Superior temporal gyrus (tissue), 1 donor: Measurements from ENCODE around the gene NADK2.
"Not testable (repeated sequence)": the region's sequence is repeated elsewhere in the genome, so short reads cannot be mapped to it uniquely, and the experiment has no call there.

Source experiments
- DNase-seq: peaks from one replicate; pipeline ENCODE4 v3.0.0-alpha.2; 2016; ENCODE audit errors: extremely low spot score

NADK2 gene

DNA sequence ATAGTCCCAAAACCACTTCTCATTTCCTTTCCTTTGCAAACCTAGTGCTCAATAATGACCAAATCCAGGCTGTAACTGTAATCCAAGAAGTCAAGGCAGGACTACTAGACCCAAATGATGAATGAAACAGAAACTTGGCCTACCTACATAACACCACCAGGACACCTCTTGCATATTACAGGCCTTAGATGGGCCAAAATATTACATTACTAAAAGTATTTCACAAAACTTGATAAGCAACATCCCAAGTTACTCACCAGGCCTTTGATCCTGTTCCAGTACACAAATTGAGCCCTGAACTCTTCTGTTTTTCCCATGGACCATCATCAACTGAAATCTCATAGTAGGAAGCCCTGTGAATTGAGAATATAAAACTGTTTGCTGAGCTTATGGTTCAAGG is 34.8 kb downstream of the NADK2 start:
- DNase-seq, result no peak

DNA sequence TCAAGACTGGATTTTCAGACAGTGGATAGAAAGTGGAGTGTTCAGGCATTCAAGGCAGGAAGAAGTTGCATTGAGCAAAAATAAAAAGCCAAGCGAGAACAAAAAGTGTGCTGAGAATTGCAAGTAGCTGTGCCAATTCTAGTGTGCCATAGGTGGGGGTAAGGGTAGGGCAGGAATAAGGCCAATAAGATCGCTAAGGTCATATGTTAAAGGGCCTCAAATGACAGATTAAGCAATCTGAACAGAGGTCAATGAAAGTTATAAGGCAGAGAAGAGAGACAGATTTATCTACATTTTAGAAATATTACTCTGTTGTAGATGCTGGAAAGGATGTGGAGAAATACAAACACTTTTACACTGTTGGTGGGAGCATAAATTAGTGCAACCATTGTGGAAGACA is 36.4 kb downstream of the NADK2 start:
- no peak for DNase-seq

DNA sequence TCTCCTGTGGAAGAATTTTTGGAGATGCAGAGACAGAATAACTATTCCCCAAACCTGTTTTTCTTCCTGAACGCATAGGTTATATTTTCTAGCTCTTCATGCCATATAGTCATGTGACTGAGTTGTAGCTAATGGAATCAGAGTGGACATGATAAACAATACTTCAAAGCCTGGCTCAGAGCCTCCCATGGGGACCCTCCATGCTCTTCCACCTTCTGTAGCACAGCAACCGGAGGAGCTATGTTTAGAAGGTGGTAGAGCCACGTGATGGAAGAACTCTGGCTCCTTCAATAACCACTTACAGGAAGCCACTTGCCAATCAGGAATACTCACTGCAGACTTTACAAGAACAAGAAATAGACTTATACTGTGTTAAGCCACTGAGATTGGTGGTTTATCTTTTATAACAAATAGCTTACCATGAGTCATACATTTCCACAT is 39.2 kb downstream of the NADK2 start:
- no peak for DNase-seq

DNA sequence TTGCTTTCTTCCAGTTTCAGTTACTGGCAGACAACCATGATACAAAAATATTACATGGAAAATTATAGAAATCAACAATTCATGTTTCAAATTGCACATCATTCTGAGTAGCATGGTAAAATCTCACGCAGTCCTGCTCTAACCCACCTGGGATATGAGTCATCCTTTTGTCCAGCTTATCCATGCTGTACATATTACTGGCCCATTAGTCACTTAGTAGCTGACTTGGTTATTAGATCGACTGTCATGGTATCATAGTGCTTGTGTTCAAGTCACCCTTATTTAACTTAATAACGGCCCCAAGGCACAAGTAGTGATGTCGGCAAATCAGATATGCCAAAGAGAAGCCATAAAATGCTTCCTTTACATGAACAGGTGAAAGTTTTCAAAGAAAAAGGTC is 41.2 kb downstream of the NADK2 start:
- no peak for DNase-seq

DNA sequence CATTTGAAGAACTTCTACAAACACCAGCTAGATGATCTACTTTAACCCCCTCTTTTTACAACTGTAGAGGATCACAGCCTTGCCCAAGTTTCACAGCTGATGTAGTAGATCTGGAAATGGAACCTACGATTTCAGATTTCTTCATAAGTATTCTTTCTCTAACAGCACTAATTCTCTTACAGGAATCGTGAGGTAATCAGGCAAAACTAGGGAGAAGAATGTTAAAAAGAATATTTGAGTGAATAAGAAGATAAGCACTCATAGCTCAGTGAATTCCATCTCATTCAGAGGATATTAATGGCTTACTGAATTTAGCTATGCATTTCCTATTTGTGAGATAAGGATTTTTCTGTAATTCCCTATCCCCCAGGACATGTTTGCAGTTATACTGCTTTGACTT is 42.1 kb downstream of the NADK2 start:
- no peak for DNase-seq

DNA sequence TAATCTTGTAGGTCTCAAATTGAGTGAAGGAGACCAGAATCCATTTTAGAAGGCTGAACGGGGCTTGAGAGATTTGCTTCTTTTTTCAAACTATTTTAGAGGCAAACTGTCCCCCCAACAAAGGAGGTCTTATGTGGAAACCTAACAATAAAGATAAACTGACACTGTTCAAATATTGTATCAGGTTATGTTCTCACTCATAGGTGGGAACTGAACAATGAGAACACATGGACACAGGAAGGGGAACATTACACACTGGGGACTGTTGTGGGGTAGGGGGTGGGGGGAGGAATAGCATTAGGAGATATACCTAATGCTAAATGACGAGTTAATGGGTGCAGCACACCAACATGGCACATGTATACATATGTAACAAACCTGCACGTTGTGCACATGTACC is 42.9 kb downstream of the NADK2 start:
- not testable (repeated sequence) for DNase-seq

DNA sequence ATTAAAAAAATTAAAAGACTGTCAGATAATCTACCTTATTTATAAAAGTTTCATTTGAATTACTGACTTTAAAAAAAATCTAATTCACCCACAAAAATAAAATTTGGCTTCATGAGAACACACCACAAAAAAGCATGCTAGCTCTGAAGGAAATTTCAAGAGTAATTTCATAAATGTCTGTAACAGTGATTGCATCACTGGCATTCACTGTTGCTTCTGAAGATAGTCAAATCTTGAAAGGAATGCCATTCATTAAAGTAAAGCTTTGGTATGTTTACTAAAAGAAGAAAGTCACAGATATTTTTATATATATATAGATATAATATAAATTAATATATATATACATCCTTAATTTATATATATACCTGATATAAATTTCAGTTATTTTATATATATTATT is 43.4 kb downstream of the NADK2 start:
- DNase-seq, result no peak

DNA sequence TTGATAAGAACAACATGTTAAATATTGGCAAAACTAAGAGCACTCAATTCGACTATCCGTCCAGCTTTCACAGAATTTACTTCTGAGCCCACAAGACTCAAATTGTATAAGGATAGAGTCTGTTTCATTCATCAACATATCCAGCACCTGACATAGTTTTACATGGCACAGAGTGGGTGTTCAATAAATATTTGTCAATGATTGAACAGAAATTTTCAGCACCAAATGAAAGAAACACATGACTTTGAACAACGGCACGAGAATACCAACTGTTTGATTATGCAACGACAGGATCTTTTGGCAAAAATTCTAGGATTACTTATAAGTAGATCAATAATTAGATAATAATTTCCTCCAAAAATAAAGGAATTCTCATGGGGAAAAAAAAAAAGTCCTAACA is 48.0 kb downstream of the NADK2 start:
- DNase-seq, result no peak

DNA sequence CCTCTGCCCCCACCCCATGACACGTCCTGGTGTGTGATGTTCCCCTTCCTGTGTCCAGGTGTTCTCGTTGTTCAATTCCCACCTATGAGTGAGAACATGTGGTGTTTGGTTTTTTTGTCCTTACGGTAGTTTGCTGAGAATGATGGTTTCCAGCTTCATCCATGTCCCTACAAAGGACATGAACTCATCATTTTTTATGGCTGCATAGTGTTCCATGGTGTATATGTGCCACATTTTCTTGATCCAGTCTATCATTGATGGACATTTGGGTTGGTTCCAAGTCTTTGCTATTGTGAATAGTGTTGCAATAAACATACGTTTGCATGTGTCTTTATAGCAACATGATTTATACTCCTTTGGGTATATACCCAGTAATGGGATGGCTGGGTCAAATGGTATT is 57.3 kb downstream of the NADK2 start:
- DNase-seq, result not testable (repeated sequence)

DNA sequence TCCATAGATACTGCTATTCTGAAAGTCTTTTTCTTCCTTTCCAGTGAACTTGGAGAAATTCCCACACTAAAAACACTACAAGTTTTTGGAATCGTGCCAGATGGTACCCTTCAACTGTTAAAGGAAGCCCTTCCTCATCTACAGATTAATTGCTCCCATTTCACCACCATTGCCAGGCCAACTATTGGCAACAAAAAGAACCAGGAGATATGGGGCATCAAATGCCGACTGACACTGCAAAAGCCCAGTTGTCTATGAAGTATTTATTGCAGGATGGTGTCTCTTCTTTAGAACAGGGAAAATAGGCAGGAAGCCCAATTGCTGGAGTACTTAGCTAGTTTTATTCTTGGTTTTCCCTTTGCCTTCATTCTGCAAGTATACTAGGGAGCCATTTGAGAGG is 60.0 kb downstream of the NADK2 start:
- peak; percentile 60 for DNase-seq

DNA sequence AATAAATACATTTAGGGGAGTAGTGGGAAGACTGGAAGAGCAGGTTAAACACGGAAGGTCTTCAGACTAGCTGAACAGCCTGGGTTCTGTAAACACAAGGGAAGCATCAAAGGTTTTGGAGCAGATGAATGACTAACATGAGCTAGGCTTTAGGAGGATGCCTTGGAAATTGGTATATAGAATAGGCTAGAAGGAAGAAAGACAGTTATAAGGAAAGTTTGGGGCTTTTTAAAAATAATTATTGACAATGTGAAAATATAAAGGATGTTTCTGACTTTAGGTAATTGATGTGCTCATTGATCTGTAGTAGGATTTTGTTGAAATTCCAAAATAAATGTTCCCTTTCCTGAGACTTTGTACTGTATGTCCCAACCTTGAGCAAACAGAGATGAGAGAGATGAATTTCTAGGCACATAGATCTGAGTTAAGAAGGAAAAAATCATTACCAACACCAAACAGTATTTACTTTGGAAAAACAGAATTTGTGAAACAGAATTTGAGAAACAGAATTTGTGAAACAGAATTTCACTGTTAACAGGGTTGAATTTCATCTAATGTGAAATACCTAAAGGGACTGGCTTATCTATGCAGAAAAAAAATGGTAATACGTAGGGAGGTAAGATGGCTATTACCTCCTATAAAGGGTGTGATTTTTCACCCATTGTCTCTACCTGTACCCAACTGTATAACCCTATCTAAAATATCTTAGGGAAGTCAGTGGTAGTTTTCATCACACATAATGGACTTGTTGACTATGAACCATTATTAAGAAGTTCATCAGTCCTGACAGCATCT is 61.0 kb downstream of the NADK2 start:
- DNase-seq, result no peak

DNA sequence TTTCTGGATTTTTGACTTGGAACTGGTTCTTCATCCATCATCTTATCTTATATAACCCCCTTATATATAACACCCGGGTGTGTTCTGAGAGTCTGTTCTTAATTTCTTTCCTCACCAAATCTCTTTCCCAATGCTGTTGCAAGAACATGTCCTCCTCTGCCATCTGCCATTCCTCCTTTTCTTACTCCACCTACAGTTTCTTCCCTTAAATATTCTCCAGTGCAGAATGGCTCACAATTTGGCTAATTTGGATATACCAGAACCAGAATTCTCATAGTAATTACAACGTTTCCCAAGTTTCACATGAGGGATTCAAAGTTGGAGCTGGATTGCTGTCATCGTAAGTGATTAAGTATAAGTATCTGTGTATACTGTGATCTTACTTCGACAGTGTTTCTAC is 61.8 kb downstream of the NADK2 start:
- peak; percentile 65 for DNase-seq

DNA sequence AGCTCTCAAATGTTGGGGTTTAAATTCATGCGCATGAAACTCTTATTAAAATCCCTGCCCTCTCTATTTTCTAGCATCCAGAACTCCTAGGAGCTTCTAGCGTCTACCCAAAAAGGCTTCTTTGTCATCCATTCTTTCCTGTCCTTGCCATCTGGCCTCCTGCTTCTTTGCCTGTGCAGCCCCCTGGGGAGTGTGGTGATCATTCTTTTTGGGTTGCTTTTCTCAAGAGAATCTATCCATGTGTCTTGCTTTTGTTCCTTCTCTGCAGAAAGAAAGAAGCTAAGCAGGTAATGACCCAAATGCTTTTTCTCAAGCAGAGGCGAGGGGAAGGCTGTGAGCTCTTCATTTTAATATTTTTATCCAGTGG is 63.2 kb downstream of the NADK2 start:
- DNase-seq, result no peak

DNA sequence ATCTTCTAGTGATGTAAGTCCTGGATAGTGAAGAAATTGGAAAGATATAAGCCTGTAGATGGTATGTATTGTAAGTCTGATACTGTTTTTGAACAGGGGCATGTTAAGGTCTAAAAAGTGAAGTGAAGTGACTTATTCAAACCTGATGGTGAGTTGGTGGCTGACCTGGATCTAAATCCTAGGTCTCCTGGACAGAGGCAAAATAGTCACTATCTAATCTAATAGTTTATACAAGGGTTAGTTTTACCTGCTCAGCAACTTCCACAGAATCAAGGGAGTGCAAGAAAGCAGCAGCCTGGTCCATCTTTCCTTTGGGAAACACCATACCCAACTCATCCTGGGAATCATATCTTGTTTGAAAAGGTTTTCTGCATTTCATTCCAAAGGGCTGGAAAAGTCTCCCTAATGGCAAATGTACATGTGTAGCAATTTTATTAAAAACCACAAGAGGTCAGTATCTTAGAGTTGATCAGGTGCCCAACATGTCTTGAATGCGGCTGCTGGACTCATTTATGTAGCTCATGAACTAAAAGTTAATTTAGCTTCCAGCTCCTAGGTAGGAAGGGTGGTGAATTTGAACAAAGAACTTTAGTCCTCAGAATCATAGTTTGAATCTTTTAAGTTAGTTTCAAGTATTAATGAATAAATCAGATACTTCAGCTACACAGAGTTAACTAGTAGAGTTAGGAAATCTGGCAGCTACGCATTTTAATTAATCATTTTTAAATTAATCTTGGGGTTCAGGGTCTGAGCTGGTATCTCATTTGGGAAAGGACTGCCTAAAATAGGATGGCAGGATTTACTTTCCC is 63.8 kb downstream of the NADK2 start:
- DNase-seq, result peak; percentile 73

DNA sequence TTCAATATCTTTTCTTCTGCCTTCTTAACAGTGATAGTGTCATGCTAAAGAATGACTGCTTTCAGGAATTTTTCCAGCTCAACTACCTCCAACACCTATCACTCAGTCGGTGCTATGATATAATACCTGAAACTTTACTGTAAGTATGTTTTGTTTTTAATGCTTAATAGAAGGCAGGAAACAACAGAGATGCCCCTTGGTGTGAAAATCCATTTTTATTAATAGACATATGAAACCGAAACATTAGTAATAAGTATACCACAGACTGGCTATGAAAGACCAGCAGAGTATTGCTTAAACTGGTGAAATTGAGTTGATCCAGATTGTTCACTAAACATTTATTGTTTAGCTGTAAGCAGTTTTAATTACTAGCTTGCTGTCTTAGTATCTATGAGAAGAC is 64.6 kb downstream of the NADK2 start:
- DNase-seq, result no peak

DNA sequence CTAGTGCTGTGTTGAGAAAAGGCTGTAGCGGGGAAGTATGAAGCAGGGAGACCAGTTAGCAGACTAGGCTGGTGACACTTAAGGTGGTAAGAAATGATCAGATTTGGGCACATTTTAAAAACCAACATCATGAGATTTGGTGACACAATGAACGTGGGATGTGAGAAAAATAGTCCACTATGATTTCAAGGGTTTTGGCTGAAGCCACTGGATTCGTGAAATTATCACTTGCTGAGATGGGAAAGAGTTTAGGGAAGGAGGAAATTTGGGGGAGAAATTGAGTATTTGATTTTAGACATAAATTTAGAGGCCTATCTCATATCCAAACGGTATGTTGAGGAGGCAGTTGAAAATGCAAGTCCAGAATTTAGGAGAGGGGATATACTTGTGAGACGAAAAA is 66.7 kb downstream of the NADK2 start:
- DNase-seq, result peak; percentile 76

DNA sequence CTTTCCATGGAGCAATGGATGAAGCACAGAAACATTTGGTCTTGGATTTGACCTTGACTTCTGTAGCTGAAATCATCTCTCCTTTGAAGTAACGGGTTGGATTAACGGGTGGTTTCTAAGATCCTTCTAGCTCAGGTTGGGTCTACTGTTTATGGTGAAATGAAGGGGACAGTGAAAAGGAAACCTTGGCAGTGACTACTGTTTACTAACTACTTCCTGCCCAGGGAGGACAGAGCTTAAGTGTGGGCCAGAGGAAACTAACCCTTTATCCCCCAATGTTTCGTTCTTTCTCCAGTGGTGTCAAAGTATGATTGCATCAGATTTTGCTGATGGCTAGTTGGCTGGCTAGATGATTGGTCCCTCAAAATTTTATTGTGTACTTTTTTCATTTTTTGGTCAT is 67.6 kb downstream of the NADK2 start:
- no peak for DNase-seq

DNA sequence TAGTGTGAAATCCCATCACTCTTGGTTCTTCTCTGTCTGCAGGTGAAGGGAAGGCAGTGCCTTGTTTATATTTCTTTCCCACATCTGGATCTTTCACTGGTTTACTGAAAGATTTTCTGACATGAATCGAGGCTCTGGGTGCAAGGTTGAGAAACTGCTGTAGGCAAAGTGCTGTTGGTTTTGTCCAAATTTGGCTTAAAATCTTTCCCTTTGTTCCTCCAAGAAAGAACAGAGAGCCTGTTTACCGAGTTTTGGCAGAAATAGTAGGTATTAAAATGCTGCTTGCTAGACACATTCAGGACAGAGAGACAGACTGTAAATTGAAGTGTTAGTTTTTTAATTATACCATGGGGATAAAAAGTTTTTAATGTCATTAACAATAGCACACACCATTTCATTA is 68.3 kb downstream of the NADK2 start:
- DNase-seq, result peak; percentile 61

DNA sequence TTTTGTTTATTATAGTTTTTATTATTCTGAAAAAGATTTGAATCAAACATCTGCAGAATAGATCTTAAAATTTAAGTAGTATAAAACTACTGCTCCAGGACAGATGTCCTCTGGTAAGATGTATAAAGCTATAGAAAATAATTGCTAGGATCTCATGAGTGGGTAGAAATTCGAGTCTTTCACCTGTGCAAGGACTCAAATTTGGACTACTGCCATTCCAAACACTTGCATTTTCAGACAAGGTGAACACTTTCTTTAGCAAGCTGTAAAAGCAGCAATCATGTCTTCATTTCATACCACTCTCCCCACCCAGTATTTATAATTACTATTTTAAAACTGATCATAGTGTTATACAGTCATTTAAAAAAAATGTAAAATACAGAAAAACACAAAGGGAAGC is 69.1 kb downstream of the NADK2 start:
- DNase-seq, result no peak

DNA sequence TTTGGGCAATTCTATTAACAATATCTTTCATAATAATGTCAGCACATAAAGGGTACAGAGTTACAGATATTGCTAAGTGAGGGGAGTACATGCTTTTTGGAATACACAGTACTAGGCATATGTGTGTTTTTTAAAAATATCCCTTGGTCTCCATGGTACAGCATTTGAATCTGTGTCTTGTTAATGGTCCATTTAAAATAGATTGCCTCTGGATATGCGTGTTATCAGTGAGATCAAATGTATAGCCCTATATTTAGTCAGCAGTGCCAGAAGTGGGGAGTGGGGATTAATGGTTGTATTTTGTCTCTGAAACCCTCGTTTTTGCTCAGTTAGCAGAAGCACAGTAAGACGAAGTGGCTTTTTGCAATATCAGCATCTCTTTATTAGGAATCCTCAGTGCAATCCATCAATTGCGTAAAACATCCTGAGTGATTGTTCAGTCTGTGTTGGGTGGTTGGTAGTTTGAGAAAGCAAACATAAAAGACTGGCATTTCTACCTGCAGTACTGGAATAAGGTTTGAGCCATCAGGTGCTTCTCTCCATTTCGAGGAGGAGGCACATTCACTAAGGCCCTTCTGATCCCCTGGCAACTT is 70.8 kb downstream of the NADK2 start:
- no peak for DNase-seq

DNA sequence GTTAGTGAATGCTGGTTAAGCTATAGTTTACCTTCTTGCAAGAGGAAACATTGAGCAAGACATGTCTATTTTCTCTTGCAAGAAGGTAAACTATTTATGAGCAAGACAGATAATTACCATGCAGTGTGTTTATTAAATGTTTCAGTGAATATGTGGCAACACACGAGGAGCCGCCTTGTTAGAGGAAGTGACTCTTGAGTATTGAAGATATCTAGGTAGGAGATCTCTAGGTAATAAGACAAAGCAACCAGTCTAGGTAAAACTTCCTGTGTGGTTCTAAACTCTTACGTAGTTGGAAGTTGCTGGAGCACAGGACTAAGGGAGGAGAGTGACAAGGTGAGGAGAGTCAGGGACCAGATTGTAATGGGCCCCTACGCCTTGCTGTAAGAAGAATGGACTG is 73.0 kb downstream of the NADK2 start:
- DNase-seq, result no peak

DNA sequence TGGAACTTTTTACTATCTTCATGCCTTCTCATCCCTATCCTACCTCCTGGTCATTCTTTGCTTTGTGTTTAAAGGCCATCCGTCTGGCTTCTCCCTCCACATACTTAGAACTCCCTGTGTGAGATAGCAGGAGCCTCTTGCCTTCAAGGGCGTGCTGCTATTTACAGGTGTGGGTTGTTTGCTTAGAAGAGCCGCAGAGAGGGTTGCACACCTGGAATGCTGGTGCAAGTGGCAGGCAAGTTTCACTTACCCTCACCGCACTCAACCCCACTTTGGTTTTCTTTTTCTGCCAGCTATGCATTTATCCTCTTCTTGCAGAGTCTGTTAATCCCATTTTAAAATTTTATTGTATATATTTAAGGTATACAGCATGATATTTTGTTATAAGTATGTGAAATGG is 77.3 kb downstream of the NADK2 start:
- no peak for DNase-seq
